HepG2 (cell line): ENCODE data around the gene SSBP4. TPM values are rescaled to one million over a fixed set of nuclear protein-coding genes. Genes with fewer than 3 reads are reported as not detected.
A peak's percentile ranks its signal among the peaks of the same experiment; 100 is the strongest.

Source experiments
- AGO2 ChIP-seq: fragments of 200-400 bp; formaldehyde crosslinking; optimal IDR thresholded peaks from 2 replicates; pipeline ENCODE3; 2017; ENCODE audit warnings: mild to moderate bottlenecking, low read depth, low read length, moderate library complexity
- BRD4 ChIP-seq: sonication (generic); formaldehyde crosslinking; IDR thresholded peaks from 2 replicates; pipeline ENCODE4 v1.4.0; 2020; ENCODE audit warnings: missing genetic modification reagents
- CREM ChIP-seq, 2 experiments: sonication (generic) in 1 of 2; formaldehyde crosslinking in 1 of 2; IDR thresholded peaks; 2 replicates each; pipeline versions ENCODE4 v1.4.0 to v1.6.1; 2016 to 2020; ENCODE audit warnings: antibody characterized with exemption in 1 of 2, mild to moderate bottlenecking in 1 of 2, missing genetic modification reagents in 1 of 2
- HDAC6 ChIP-seq: fragments of 200-600 bp; sonication (generic); IDR thresholded peaks from 2 replicates; pipeline ENCODE4 v1.7.0; 2017; ENCODE audit warnings: mild to moderate bottlenecking, antibody characterized with exemption, low read length, low read depth
- NFRKB ChIP-seq: fragments of 450-650 bp; IDR thresholded peaks from 2 replicates; pipeline ENCODE4 v1.6.1; 2017
- NR2C2 ChIP-seq: sonication (generic); formaldehyde crosslinking; IDR thresholded peaks from 2 replicates; pipeline ENCODE4 v1.4.0; 2020; ENCODE audit warnings: missing genetic modification reagents, mild to moderate bottlenecking, moderate library complexity, borderline replicate concordance
- PCBP1 ChIP-seq: fragments of 200-400 bp; formaldehyde crosslinking; IDR thresholded peaks from 2 replicates; pipeline ENCODE4 v1.6.1; 2017; ENCODE audit warnings: mild to moderate bottlenecking, low read depth, low read length, borderline replicate concordance
- POLR2AphosphoS2 ChIP-seq: IDR thresholded peaks from 2 replicates; pipeline ENCODE4 v1.6.1; 2011; ENCODE audit warnings: low read depth, low read length, improper control_type of control experiment
- REXO4 ChIP-seq: sonication (generic); formaldehyde crosslinking; IDR thresholded peaks from 2 replicates; pipeline ENCODE4 v1.8.0; 2022; ENCODE audit warnings: missing genetic modification reagents, mild to moderate bottlenecking, borderline replicate concordance
- ZFP41 ChIP-seq: sonication (generic); formaldehyde crosslinking; IDR thresholded peaks from 2 replicates; pipeline ENCODE4 v1.4.0; 2020; ENCODE audit warnings: mild to moderate bottlenecking, missing genetic modification reagents, borderline replicate concordance
- ZNF18 ChIP-seq: sonication (generic); formaldehyde crosslinking; IDR thresholded peaks from 2 replicates; pipeline ENCODE4 v1.8.0; 2022; ENCODE audit warnings: mild to moderate bottlenecking, missing genetic modification reagents; ENCODE audit not compliant: insufficient replicate concordance
- ZNF253 ChIP-seq: sonication (generic); formaldehyde crosslinking; IDR thresholded peaks from 2 replicates; pipeline ENCODE4 v1.8.0; 2022; ENCODE audit warnings: mild to moderate bottlenecking, missing genetic modification reagents, borderline replicate concordance
- ZNF326 ChIP-seq: sonication (generic); formaldehyde crosslinking; IDR thresholded peaks from 2 replicates; pipeline ENCODE4 v1.4.0; 2020; ENCODE audit warnings: missing genetic modification reagents, borderline replicate concordance
- ZNF451 ChIP-seq: sonication (generic); formaldehyde crosslinking; IDR thresholded peaks from 2 replicates; pipeline ENCODE4 v1.5.0; 2020; ENCODE audit warnings: mild to moderate bottlenecking, missing genetic modification reagents
- ZNF547 ChIP-seq: sonication (generic); formaldehyde crosslinking; IDR thresholded peaks from 2 replicates; pipeline ENCODE4 v1.5.1; 2020; ENCODE audit warnings: mild to moderate bottlenecking, missing genetic modification reagents
- ZNF562 ChIP-seq: sonication (generic); formaldehyde crosslinking; IDR thresholded peaks from 2 replicates; pipeline ENCODE4 v1.8.0; 2022; ENCODE audit warnings: missing genetic modification reagents, borderline replicate concordance
- ZNF768 ChIP-seq: sonication (generic); formaldehyde crosslinking; IDR thresholded peaks from 2 replicates; pipeline ENCODE4 v1.4.0; 2020; ENCODE audit warnings: missing genetic modification reagents
- polyA plus RNA-seq, 8 experiments: library from polyadenylated mRNA; depleted of rRNA in 3 of 8; stranded (reverse) in 7 of 8; unstranded in 1 of 8; fragments of >200 nt; fragmentation: Illumina TruSeq in 4 of 8; extraction: Trizol in 4 of 8; gene quantifications; 2 replicates each; pipeline versions ENCODE4 v1.2.1 to v1.2.3, GENCODE V29; 2011 to 2016; ENCODE audit warnings: low read depth in 4 of 8, missing spikeins in 1 of 8, mixed read lengths in 1 of 8; ENCODE audit not compliant: insufficient read depth in 1 of 8
- total RNA-seq, 5 experiments: library from RNA; depleted of rRNA; stranded (reverse); fragments of >200 nt; fragmentation: Illumina TruSeq; extraction: Trizol; gene quantifications; 2 replicates each; pipeline ENCODE4 v1.2.3, GENCODE V29; 2016; ENCODE audit warnings: low read depth in 1 of 5
- TF ChIP-seq, protein P1 (sequence below): sonication (generic); formaldehyde crosslinking; IDR thresholded peaks from 2 replicates; pipeline ENCODE4; 2020; ENCODE audit warnings: missing genetic modification reagents, mild to moderate bottlenecking, borderline replicate concordance
- TF ChIP-seq, protein P2 (sequence below): sonication (generic); formaldehyde crosslinking; IDR thresholded peaks from 2 replicates; pipeline ENCODE4 v1.9.0; 2021; ENCODE audit warnings: missing genetic modification reagents, mild to moderate bottlenecking, borderline replicate concordance
- TF ChIP-seq, protein P3 (sequence below): sonication (generic); formaldehyde crosslinking; IDR thresholded peaks from 2 replicates; pipeline ENCODE4 v1.5.1; 2020; ENCODE audit warnings: missing genetic modification reagents, mild to moderate bottlenecking, borderline replicate concordance

The SSBP4 gene
- total and polyA plus RNA-seq, 2 of the 13 experiments (the other 11 are each of a cell fraction or from before 2014, with no cell fraction given) = 20.8 to 39.5 TPM

DNA sequence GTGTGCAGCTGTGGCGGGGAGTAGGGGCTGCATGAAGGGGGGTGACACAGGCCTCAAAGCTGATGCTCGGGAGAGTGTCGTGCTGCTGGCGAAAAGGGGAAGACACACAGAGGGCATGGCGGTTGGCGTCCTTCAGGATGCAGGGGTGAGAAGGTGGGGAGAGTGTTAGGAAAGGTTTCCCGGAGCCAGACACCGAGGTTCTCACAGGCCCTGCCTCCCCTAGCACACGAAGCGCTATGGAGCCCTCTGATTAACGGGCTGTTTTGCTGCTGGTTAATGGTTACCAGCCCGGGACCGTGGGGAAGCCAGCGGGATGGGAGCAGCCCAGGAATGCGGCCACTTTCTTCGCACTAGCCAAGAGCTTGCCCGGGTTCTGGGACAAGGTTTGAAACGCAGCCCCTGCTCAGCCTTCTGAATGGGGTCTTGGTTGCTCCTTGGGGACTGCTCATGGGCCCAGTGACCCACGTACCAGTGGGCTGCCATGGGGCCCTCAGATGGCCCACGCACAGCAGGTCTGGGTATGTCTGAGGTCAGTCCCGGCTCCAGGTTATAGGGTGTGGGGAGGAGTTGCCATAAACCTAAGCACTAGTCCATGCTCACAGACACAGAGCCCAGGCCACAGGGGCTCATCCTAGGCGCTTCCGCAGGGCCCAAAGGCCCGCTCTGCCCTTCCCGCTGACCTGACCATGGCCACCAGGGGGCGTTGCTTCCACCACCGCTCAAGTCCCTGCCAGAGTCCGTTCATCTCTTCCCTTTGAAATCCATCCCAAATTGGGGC is 50.1 kb downstream of the SSBP4 start (continued):
- TF ChIP-seq ZNF18 (CRISPR knock-in tag) = no peak
- TF ChIP-seq POLR2AphosphoS2 = no peak
- TF ChIP-seq ZNF253 = no peak
- no peak for TF ChIP-seq CREM (IDR thresholded peaks at IDR 0.05)
- no peak for TF ChIP-seq CREM (CRISPR knock-in tag; IDR thresholded peaks at IDR 0.05)
- TF ChIP-seq, protein P1, sequence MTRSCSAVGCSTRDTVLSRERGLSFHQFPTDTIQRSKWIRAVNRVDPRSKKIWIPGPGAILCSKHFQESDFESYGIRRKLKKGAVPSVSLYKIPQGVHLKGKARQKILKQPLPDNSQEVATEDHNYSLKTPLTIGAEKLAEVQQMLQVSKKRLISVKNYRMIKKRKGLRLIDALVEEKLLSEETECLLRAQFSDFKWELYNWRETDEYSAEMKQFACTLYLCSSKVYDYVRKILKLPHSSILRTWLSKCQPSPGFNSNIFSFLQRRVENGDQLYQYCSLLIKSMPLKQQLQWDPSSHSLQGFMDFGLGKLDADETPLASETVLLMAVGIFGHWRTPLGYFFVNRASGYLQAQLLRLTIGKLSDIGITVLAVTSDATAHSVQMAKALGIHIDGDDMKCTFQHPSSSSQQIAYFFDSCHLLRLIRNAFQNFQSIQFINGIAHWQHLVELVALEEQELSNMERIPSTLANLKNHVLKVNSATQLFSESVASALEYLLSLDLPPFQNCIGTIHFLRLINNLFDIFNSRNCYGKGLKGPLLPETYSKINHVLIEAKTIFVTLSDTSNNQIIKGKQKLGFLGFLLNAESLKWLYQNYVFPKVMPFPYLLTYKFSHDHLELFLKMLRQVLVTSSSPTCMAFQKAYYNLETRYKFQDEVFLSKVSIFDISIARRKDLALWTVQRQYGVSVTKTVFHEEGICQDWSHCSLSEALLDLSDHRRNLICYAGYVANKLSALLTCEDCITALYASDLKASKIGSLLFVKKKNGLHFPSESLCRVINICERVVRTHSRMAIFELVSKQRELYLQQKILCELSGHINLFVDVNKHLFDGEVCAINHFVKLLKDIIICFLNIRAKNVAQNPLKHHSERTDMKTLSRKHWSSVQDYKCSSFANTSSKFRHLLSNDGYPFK = 0 out of 2 replicates have a peak, but pooled peaks have one; percentile 6
- no peak for TF ChIP-seq HDAC6
- TF ChIP-seq, protein P2, sequence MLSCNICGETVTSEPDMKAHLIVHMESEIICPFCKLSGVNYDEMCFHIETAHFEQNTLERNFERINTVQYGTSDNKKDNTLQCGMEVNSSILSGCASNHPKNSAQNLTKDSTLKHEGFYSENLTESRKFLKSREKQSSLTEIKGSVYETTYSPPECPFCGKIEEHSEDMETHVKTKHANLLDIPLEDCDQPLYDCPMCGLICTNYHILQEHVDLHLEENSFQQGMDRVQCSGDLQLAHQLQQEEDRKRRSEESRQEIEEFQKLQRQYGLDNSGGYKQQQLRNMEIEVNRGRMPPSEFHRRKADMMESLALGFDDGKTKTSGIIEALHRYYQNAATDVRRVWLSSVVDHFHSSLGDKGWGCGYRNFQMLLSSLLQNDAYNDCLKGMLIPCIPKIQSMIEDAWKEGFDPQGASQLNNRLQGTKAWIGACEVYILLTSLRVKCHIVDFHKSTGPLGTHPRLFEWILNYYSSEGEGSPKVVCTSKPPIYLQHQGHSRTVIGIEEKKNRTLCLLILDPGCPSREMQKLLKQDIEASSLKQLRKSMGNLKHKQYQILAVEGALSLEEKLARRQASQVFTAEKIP (CRISPR knock-in tag) = no peak
- TF ChIP-seq AGO2 = no peak
- TF ChIP-seq, protein P3, sequence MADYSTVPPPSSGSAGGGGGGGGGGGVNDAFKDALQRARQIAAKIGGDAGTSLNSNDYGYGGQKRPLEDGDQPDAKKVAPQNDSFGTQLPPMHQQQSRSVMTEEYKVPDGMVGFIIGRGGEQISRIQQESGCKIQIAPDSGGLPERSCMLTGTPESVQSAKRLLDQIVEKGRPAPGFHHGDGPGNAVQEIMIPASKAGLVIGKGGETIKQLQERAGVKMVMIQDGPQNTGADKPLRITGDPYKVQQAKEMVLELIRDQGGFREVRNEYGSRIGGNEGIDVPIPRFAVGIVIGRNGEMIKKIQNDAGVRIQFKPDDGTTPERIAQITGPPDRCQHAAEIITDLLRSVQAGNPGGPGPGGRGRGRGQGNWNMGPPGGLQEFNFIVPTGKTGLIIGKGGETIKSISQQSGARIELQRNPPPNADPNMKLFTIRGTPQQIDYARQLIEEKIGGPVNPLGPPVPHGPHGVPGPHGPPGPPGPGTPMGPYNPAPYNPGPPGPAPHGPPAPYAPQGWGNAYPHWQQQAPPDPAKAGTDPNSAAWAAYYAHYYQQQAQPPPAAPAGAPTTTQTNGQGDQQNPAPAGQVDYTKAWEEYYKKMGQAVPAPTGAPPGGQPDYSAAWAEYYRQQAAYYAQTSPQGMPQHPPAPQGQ = no peak
- TF ChIP-seq REXO4 (CRISPR knock-in tag) = no peak
- no peak for TF ChIP-seq BRD4 (CRISPR knock-in tag)
- TF ChIP-seq ZNF326 (CRISPR knock-in tag) = no peak
- no peak for TF ChIP-seq ZNF451 (CRISPR knock-in tag)
- no peak for TF ChIP-seq ZNF768 (CRISPR knock-in tag)
- no peak for TF ChIP-seq PCBP1
- TF ChIP-seq ZFP41 (CRISPR knock-in tag) = no peak
- TF ChIP-seq NR2C2 (CRISPR knock-in tag) = no peak
- peak; percentile 61; the same call in 1 of the 2 replicates for TF ChIP-seq ZNF547 (CRISPR knock-in tag)
- no peak for TF ChIP-seq NFRKB
- no peak for TF ChIP-seq ZNF562
